HG02970 (cell line): ENCODE results near the gene ANXA9.

Source experiments
- ATAC-seq: cut with Tn5 transposase; IDR thresholded peaks from one replicate; pipeline ENCODE4 v1.9.1; 2021; ENCODE audit warnings: mild to moderate bottlenecking, moderate library complexity, moderate number of reproducible peaks; ENCODE audit not compliant: unreplicated experiment, low FRiP score

Gene ANXA9

DNA sequence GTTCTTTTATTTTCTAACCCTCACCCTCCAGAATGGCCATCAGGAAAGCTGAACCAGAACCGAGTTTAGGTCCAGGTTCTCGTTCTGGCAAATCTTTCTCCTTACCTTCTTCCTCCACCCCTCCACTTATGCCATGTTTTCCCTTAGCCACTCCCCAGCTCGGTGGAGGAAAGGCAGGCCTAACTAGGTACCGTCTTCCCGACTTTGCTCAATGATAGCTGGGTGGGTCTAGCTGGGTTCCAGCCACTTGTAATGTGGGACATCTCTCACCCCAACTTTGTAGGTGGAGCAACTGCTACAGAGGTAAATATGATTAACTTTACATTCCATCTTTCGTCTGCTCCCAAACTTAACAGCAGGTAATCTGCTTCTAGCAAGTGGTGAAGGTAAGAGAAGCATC is 54.9 kb downstream of the ANXA9 start:
- ATAC-seq = no peak

DNA sequence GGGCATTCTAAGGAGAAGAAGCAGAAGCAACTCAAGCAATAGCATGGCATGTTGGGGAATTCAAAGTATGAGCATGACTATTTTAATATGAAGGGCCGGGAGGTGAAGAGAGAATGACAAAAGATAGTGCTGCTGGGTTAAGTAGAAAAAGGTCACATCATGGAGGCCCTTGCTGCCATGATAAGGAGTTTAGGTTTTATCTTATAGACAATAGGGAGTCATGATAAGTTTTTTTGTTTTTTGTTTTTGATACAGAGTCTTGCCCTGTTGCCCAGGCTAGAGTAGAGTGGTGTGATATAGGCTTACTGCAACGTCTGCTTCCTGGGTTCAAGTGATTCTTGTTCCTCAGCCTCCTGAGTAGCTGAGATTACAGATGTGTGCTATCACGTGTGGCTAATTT is 57.4 kb downstream of the ANXA9 start:
- no peak for ATAC-seq

DNA sequence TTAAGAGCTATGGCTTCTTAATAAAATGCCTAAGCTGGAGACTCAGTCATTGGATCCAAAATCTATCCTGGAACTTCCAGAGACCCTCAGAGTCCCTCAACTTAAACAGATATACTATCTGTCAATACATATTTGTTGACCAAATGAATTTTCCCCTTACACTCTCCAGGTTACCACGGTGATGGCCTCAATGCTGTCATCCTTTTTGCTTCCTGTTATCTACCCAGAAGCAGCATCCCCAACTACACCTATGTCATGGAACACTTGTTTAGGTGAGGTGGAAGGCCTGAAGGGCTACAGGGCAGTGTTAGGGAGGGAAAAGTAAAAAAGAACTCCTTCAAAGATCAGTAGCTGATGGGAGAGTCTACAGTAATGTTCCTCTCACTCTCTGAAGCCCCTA is 61.1 kb downstream of the ANXA9 start:
- no peak for ATAC-seq
